Activated CD4-positive, alpha-beta T cell treated with anti-CD3 and anti-CD28 coated beads, Interleukin-2, amount 10 ng/mL, durations not matched to agents 7 days and 5 days (primary cell): Measurements from ENCODE around the gene NRCAM. TPM values are rescaled to one million over a fixed set of nuclear protein-coding genes. Genes with fewer than 3 reads are reported as not detected.

Experiments
- CTCF ChIA-PET: fragments of 350-600 bp; sonication (Branson Sonifier 250); formaldehyde crosslinking; loops from one replicate; lab custom pipeline; 2021; ENCODE audit warnings: antibody characterized with exemption; lab: Charles Lee
- POLR2A ChIA-PET: fragments of 350-600 bp; sonication (Branson Sonifier 250); formaldehyde crosslinking; loops from one replicate; lab custom pipeline; 2021; ENCODE audit warnings: antibody characterized with exemption; lab: Charles Lee
- DNase-seq: peaks from one replicate; pipeline ENCODE4 v3.0.0-alpha.2; 2020
- H3K27ac Mint-ChIP-seq: one replicate; pipeline ENCODE4 v1.8.0; 2021; ENCODE audit warnings: mild to moderate bottlenecking, moderate library complexity, mixed read lengths
- H3K27me3 Mint-ChIP-seq: one replicate; pipeline ENCODE4 v1.8.0; 2021; ENCODE audit warnings: mixed read lengths
- H3K36me3 Mint-ChIP-seq: one replicate; pipeline ENCODE4 v1.8.0; 2021; ENCODE audit warnings: low read depth, mixed read lengths
- H3K4me1 Mint-ChIP-seq: one replicate; pipeline ENCODE4 v1.8.0; 2021; ENCODE audit warnings: mixed read lengths
- H3K4me3 Mint-ChIP-seq: one replicate; pipeline ENCODE4 v1.8.0; 2021; ENCODE audit warnings: mild to moderate bottlenecking, moderate library complexity, mixed read lengths
- H3K9me3 Mint-ChIP-seq: one replicate; pipeline ENCODE4 v1.8.0; 2021; ENCODE audit warnings: mixed read lengths
- total RNA-seq, 2 experiments: library from RNA; stranded (reverse); gene quantifications; one replicate each; pipeline ENCODE4 v1.2.3, GENCODE V29; 2021

Gene NRCAM
- total RNA-seq, 2 experiments from 2014 or later, result 0.12 to 0.46 TPM

DNA sequence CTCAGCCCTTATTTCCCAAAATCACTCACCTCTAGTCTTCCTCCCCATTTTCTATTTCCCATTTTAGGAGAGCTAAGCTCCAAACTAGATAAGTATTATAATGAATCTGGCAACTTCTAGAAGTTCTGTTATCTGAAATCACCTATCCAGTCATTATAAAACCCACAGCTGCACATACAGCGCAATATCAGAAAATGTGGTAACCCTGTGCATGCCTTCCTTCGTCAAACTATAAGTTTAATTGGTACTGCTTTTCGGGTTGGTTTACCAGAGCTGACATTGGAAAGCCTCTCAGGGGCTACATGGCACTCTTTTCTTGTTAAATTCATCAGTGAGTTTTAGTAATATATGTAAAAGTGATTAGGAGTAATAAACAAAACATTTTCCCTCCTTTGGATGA lies 327.7 kb downstream of the NRCAM start:
- POLR2A ChIA-PET, result no interaction called here
- no peak overlapping the region for H3K27ac Mint-ChIP-seq
- DNase-seq, result no peak
- CTCF ChIA-PET, result no interaction called here
- no peaks in the 10 kb centered on the region for H3K36me3 Mint-ChIP-seq
- H3K4me3 Mint-ChIP-seq, result no peak overlapping the region
- peaks cover 9% of the 10 kb centered on the region for H3K27me3 Mint-ChIP-seq
- H3K4me1 Mint-ChIP-seq, result no peaks in the 10 kb centered on the region
- no peaks in the 10 kb centered on the region for H3K9me3 Mint-ChIP-seq

GRCh38 chr7:108127461-108127860 lies 328.8 kb downstream of the NRCAM start:
- no peaks in the 10 kb centered on the region for H3K4me1 Mint-ChIP-seq
- no peaks in the 10 kb centered on the region for H3K36me3 Mint-ChIP-seq
- H3K4me3 Mint-ChIP-seq, result no peak overlapping the region
- ChIA-PET CTCF (no interaction called here), POLR2A (no interaction called here)
- no peak for DNase-seq
- no peak overlapping the region for H3K27ac Mint-ChIP-seq
- H3K27me3 Mint-ChIP-seq, result peaks cover 8% of the 10 kb centered on the region
- no peaks in the 10 kb centered on the region for H3K9me3 Mint-ChIP-seq

GRCh38 chr7:108124820-108125219 lies 331.4 kb downstream of the NRCAM start:
- Mint-ChIP-seq H3K27ac (no peak overlapping the region), H3K4me1 (no peaks in the 10 kb centered on the region), H3K27me3 (peaks cover 5% of the 10 kb centered on the region), H3K9me3 (no peaks in the 10 kb centered on the region), H3K4me3 (no peak overlapping the region), H3K36me3 (no peaks in the 10 kb centered on the region)
- ChIA-PET POLR2A (no interaction called here), CTCF (no interaction called here)
- DNase-seq, result no peak

DNA sequence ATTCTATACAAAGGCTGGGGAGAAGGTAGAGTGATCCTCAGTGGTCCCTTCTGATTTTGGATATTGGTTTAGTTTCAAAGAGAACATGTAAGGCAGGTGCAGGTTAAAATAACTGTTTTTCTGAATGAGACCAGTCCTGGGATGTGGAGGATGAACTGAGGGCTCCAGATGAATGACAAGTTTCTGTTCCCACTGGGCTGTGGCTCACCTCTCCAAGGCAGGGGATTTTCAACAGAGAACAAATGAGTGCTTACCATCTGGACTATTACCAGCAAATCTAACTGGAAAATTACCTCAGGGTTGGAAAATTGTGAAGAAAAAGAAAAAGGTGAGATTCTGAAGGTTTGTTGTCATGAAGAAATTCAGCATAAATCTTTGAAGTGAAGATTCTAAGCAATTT lies 334.1 kb downstream of the NRCAM start:
- ChIA-PET CTCF (no interaction called here), POLR2A (no interaction called here)
- H3K27me3 Mint-ChIP-seq, result peaks cover 4% of the 10 kb centered on the region
- no peaks in the 10 kb centered on the region for H3K36me3 Mint-ChIP-seq
- no peak overlapping the region for H3K4me3 Mint-ChIP-seq
- no peaks in the 10 kb centered on the region for H3K9me3 Mint-ChIP-seq
- H3K4me1 Mint-ChIP-seq, result no peaks in the 10 kb centered on the region
- no peak for DNase-seq
- no peak overlapping the region for H3K27ac Mint-ChIP-seq

- Mint-ChIP-seq H3K36me3 (no peaks in the 10 kb centered on the region), H3K9me3 (no peaks in the 10 kb centered on the region), H3K27me3 (peaks cover 4% of the 10 kb centered on the region), H3K4me1 (no peaks in the 10 kb centered on the region), H3K4me3 (no peak overlapping the region), H3K27ac (no peak overlapping the region)
- CTCF ChIA-PET, result no interaction called here
- POLR2A ChIA-PET, result no interaction called here
- no peak for DNase-seq
Measured at GRCh38 chr7:108120933-108121332, 335.3 kb downstream of the NRCAM start.

DNA sequence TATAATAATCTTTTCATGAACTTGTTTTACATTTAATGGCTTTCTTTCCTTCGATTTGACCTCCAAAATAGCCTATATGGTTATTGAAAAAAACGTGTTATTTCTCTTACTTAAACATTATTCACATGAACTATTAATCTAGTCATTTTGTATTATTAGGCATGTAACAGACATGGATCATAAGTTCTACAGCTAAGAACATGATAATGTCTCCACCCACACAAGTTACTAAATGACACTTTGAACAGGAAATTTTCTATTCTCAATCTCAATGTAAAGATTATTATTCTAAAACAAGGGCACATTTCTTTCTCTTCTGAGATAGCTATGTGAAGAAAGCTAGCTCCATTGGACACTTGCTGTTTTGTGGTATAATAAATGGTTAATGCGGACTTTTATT lies 336.0 kb downstream of the NRCAM start:
- ChIA-PET CTCF (no interaction called here), POLR2A (interaction anchor here (0.7 kb wide), 1 partner anchor 266 kb away, joined by 3 read pairs; no protein-coding TSS in a partner anchor)
- no peak for DNase-seq
- Mint-ChIP-seq H3K27me3 (peaks cover 4% of the 10 kb centered on the region), H3K27ac (no peak overlapping the region), H3K4me1 (no peaks in the 10 kb centered on the region), H3K4me3 (no peak overlapping the region), H3K36me3 (no peaks in the 10 kb centered on the region), H3K9me3 (no peaks in the 10 kb centered on the region)

DNA sequence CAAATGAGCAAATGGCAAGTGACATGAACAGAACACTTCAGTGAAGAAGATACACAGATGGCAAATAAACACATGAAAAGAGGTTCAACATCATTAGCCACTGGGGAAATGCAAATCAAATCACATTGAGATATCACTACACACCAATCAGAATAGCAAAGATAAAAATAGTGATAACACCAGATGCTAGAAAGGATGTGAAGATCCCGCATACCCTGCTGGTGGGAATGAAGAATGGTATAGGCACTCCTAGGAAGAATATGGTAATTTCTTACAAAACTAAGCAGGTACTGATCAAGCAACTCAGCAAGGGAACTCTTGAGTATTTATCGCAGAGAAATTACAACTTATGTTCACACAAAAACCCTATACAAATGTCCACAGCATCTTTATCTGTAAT lies 337.3 kb downstream of the NRCAM start:
- Mint-ChIP-seq H3K4me1 (no peaks in the 10 kb centered on the region), H3K27me3 (peaks cover 4% of the 10 kb centered on the region), H3K36me3 (no peaks in the 10 kb centered on the region), H3K4me3 (no peak overlapping the region), H3K9me3 (no peaks in the 10 kb centered on the region), H3K27ac (no peak overlapping the region)
- DNase-seq, result no peak
- ChIA-PET CTCF (no interaction called here), POLR2A (no interaction called here)

DNA sequence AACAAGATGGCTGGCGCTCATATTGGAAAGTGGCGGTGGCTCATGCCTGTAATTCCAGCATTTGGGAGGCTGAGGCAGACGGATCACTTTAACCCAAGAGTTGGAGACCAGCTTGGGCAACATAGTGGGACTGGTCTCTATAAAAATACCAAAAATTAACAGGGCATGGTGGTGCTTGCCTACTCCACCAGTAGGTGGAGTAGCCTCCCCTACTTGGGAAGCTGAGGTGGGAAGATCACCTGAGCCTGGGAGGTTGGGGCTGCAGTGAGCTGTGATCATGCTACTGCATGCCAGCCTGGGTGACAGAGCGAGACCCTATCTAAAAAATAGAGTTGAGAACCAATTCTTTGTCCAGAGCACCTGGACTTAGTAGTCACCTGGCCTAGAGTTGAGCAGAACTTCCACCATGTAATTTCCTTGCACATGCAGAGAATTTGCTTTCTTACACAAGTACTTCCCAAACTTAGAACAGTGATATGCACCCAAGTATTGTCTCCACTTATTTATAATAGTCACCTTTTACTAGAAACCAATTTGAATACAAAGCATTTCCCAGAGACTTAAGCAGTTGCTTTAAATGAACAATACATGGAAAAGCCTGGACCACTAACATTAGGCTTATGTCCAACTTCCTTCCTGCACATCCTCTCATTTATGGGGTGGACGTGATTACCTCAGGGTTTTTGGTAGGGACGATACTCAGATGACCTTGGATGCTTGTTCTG lies 342.0 kb downstream of the NRCAM start:
- peak; percentile 25 for DNase-seq
- Mint-ChIP-seq H3K4me1 (no peaks in the 10 kb centered on the region), H3K36me3 (no peaks in the 10 kb centered on the region), H3K4me3 (no peak overlapping the region), H3K9me3 (no peaks in the 10 kb centered on the region), H3K27me3 (no peaks in the 10 kb centered on the region), H3K27ac (no peak overlapping the region)
- CTCF ChIA-PET, result interaction anchor here (1.4 kb wide), 1 partner anchor 32 kb away, joined by 3 read pairs; no protein-coding TSS in a partner anchor
- POLR2A ChIA-PET, result no interaction called here

DNA sequence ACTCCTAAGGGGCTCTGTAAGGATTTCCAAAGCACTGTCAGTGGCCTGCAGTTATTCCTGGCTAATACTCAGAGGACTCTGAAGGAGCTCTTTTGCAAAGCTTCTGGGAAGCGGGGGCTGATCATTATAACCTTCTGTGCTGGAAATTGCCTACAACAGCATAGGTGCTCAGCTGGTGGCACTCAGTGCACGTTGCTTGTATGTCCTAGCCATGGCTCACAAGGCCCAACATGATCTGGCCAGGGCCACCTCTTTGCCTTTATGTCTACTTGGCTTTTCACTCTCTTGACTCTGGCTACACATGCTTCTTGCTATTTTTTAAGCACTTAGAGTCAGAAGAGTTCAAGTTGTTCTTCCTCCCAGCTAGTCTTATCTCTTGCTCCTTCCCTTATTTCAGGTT lies 343.6 kb downstream of the NRCAM start:
- H3K36me3 Mint-ChIP-seq, result no peaks in the 10 kb centered on the region
- no peaks in the 10 kb centered on the region for H3K4me1 Mint-ChIP-seq
- ChIA-PET POLR2A (no interaction called here), CTCF (no interaction called here)
- H3K27me3 Mint-ChIP-seq, result no peaks in the 10 kb centered on the region
- no peaks in the 10 kb centered on the region for H3K9me3 Mint-ChIP-seq
- no peak overlapping the region for H3K27ac Mint-ChIP-seq
- no peak for DNase-seq
- H3K4me3 Mint-ChIP-seq, result no peak overlapping the region

- DNase-seq, result peak; percentile 19
- CTCF ChIA-PET, result no interaction called here
- H3K9me3 Mint-ChIP-seq, result no peaks in the 10 kb centered on the region
Measured at GRCh38 chr7:108109221-108109908, 346.9 kb downstream of the NRCAM start.

DNA sequence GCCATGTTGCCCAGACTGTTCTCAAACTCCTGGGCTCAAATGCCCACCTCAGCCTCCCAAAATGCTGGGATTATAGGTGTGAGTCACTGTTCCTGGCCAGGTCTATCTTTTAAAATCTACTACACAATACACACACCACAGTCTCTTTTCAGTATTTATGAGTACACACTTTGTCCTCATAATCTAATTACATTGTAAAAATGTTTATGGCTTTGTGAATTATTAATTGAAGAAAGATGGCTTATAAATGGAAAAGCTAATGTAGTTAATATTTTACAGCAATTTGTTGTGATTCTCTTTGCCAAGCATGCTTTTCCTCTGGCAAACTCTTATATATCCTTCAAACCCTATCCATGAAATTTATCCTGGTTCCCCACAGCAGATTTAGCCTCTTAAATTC lies 348.1 kb downstream of the NRCAM start:
- Mint-ChIP-seq H3K27ac (no peak overlapping the region), H3K4me3 (no peak overlapping the region), H3K36me3 (no peaks in the 10 kb centered on the region), H3K4me1 (no peaks in the 10 kb centered on the region), H3K27me3 (peaks cover 3% of the 10 kb centered on the region), H3K9me3 (no peaks in the 10 kb centered on the region)
- DNase-seq, result no peak
- CTCF ChIA-PET, result no interaction called here
- POLR2A ChIA-PET, result no interaction called here

More at GRCh38 chr7:108109221-108109908, 346.9 kb downstream of the NRCAM start:
- no peak overlapping the region for H3K4me3 Mint-ChIP-seq
- peaks cover under 1% of the 10 kb centered on the region for H3K27me3 Mint-ChIP-seq
- no peak overlapping the region for H3K27ac Mint-ChIP-seq
- H3K36me3 Mint-ChIP-seq, result no peaks in the 10 kb centered on the region
- POLR2A ChIA-PET, result no interaction called here
- no peaks in the 10 kb centered on the region for H3K4me1 Mint-ChIP-seq

- Mint-ChIP-seq H3K4me1 (no peaks in the 10 kb centered on the region), H3K27ac (no peak overlapping the region), H3K36me3 (no peaks in the 10 kb centered on the region), H3K4me3 (no peak overlapping the region), H3K27me3 (peaks cover 15% of the 10 kb centered on the region), H3K9me3 (no peaks in the 10 kb centered on the region)
- DNase-seq, result no peak
- ChIA-PET POLR2A (no interaction called here), CTCF (no interaction called here)
Measured at GRCh38 chr7:108104324-108104723, 351.9 kb downstream of the NRCAM start.

GRCh38 chr7:108103558-108104298 lies 352.5 kb downstream of the NRCAM start:
- DNase-seq, result no peak
- H3K4me3 Mint-ChIP-seq, result no peak overlapping the region
- no peaks in the 10 kb centered on the region for H3K9me3 Mint-ChIP-seq
- peaks cover 19% of the 10 kb centered on the region for H3K27me3 Mint-ChIP-seq
- ChIA-PET POLR2A (no interaction called here), CTCF (no interaction called here)
- H3K27ac Mint-ChIP-seq, result no peak overlapping the region
- no peaks in the 10 kb centered on the region for H3K4me1 Mint-ChIP-seq
- no peaks in the 10 kb centered on the region for H3K36me3 Mint-ChIP-seq
